Neural cell (in vitro differentiated cells): ENCODE data around the gene HDAC7.

Source experiments
- EZH2 ChIP-seq: fragments of 200-600, 300-800 bp; shearing (Covaris generic), sonication (generic); IDR thresholded peaks from 2 replicates; pipeline ENCODE4 v1.6.1; 2014; ENCODE audit warnings: antibody characterized with exemption, low read length, borderline replicate concordance, mild to moderate bottlenecking; ENCODE audit not compliant: insufficient read depth, poor library complexity, severe bottlenecking
- POLR2AphosphoS5 ChIP-seq: IDR thresholded peaks from 2 replicates; pipeline ENCODE4 v1.6.1; 2012
- TF ChIP-seq, protein P1 (sequence below): fragments of 450-650 bp; IDR thresholded peaks from 2 replicates; pipeline ENCODE4 v1.5.1; 2014; ENCODE audit warnings: antibody characterized with exemption, mild to moderate bottlenecking, moderate library complexity; ENCODE audit not compliant: poor library complexity, severe bottlenecking

DNA sequence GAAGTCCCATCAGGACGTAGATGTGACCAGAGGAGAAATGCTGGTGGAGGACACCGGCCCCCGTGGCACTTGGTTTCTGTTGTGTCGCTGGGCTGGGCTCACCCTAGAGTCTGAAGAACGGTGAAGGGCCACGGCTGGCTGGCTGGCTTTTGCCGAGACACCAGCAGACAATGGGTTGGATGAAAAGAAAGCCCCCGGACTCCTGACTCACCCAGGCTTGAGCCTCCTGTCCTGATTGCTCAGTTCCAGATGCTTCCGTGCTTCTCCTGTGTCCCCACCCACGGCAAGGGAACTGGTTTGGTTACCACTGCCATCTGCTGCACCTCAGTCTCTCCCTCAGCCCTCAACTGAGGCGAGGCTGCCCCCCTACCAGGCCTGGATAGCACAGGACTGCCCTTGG is 84.1 kb downstream of the HDAC7 start:
- TF ChIP-seq, protein P1, sequence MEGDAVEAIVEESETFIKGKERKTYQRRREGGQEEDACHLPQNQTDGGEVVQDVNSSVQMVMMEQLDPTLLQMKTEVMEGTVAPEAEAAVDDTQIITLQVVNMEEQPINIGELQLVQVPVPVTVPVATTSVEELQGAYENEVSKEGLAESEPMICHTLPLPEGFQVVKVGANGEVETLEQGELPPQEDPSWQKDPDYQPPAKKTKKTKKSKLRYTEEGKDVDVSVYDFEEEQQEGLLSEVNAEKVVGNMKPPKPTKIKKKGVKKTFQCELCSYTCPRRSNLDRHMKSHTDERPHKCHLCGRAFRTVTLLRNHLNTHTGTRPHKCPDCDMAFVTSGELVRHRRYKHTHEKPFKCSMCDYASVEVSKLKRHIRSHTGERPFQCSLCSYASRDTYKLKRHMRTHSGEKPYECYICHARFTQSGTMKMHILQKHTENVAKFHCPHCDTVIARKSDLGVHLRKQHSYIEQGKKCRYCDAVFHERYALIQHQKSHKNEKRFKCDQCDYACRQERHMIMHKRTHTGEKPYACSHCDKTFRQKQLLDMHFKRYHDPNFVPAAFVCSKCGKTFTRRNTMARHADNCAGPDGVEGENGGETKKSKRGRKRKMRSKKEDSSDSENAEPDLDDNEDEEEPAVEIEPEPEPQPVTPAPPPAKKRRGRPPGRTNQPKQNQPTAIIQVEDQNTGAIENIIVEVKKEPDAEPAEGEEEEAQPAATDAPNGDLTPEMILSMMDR, result no peak
- TF ChIP-seq POLR2AphosphoS5 (no peak), EZH2 (no peak)
